Measurements from ENCODE around the gene MGAT4D.
"Not testable (repeated sequence)": the region's sequence is repeated elsewhere in the genome, so short reads cannot be mapped to it uniquely, and the experiment has no call there.

Gene MGAT4D

DNA sequence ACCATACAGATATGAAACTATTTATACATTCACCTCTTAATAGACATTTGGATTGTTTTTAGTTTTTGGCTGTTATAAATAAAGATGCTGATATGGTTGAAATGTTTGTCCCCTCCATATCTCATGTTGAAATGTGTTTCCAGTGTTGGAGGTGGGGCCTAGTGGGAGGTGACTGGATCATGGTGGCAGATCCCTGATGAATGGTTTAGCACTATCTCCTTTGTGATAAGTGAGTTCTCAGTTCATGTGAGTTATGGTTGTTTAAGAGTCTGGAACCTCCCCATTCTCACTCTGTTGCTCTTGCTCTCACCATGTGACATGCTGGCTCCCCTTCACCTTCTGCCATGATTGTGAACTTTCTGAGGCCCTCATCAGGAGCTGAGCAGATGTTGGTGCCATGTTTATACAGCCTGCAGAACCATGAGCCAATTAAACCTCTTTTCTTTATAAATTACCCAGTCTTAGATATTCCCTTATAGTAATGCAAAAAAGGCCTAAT is 58.4 kb downstream of the MGAT4D start:
- DNase-seq (ENCODE audit: low read depth) = no peak

GRCh38 chr4:140427919-140428471 is 70.1 kb downstream of the MGAT4D start:
- peak; percentile 14 for DNase-seq (ENCODE audit: low read depth)

- DNase-seq (ENCODE audit: low read depth) = peak; percentile 81
Measured at GRCh38 chr4:140427106-140427918, 70.8 kb downstream of the MGAT4D start, which contains the start of gene CLGN. Gene CLGN, minus strand, starts transcription at chr4:140427648. Its CDS starts 14,570 bp downstream, at chr4:140413078.

- DNase-seq (ENCODE audit: low read depth) = no peak
Measured at GRCh38 chr4:140426610-140427105, 71.4 kb downstream of the MGAT4D start.

GRCh38 chr4:140423106-140423505 is 75.0 kb downstream of the MGAT4D start:
- DNase-seq (ENCODE audit: low read depth) = peak; percentile 17

DNA sequence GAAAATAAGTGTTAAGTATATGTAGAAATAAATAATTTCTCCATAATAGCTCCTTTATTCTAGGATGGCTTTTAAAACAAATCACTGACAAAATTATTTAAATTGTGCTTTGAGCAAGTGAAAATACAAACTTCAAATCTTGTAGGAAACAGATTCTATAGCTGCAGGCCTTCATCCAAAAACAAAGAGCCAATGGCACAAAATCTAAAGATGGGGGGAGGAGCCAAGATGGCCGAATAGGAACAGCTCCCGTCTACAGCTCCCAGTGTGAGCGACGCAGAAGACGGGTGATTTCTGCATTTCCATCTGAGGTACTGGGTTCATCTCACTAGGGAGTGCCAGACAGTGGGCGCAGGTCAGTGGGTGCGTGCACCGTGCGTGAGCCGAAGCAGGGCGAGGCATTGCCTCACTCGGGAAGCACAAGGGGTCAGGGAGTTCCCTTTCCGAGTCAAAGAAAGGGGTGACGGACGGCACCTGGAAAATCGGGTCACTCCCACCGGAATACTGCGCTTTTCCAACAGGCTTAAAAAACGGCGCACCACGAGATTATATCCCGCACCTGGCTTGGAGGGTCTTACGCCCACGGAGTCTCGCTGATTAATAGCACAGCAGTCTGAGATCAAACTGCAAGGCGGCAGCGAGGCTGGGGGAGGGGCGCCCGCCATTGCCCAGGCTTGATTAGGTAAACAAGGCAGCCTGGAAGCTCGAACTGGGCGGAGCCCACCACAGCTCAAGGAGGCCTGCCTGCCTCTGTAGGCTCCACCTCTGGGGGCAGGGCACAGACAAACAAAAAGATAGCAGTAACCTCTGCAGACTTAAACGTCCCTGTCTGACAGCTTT is 84.7 kb downstream of the MGAT4D start:
- not testable (repeated sequence) for DNase-seq (ENCODE audit: low read depth)

- DNase-seq (ENCODE audit: low read depth) = no peak
Measured at GRCh38 chr4:140408974-140409373, 89.1 kb downstream of the MGAT4D start.

GRCh38 chr4:140406292-140406691 is 91.8 kb downstream of the MGAT4D start:
- DNase-seq (ENCODE audit: low read depth) = no peak

- DNase-seq (ENCODE audit: low read depth) = no peak
Measured at GRCh38 chr4:140400111-140400510, 98.0 kb downstream of the MGAT4D start.

- no peak for DNase-seq (ENCODE audit: low read depth)
Measured at GRCh38 chr4:140395668-140396067, 102.4 kb downstream of the MGAT4D start.

Measured in ELR (cell line).